Subcutaneous adipose tissue (tissue), 4 donors: Measurements from ENCODE around the gene HK1. TPM values are rescaled to one million over a fixed set of nuclear protein-coding genes. Genes with fewer than 3 reads are reported as not detected.

Source experiments
- total RNA-seq, 4 donors: library from RNA; depleted of rRNA; stranded (reverse); fragments of >200 nt; gene quantifications; one replicate each; pipeline ENCODE4 v1.1.0, GENCODE V29; 2016
- TF ChIP-seq, protein P1 (sequence below): fragments of 450-650 bp; IDR thresholded peaks from one replicate; pipeline ENCODE4 v1.5.1; 2016; ENCODE audit warnings: low read depth, mild to moderate bottlenecking, control low read depth, antibody characterized with exemption, moderate library complexity

HK1 gene
- total RNA-seq, 4 donors from 2014 or later = 54.4 to 72.2 (median 57.8) TPM

DNA sequence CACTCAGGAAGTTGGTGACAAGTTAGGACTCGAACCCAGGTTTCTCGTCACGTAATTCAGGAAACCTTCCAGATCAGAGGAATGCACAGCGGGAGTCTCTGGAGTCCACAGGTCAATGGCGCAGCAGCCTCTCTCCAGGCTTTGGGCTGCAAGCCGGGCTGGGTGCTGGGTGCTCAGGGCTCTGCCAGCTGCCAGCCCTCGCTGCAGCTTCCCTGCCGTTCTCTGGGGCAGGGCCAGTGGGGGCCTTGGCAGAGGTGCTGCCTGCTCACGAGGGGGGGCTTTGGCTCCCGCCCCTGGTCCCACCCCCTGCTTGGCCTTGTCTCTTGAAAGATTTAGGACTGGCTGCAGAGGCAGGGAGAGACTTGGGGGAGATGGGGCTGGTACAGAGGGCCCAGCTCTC is 138.4 kb downstream of the HK1 start, which contains the start of gene TACR2:
Gene TACR2, minus strand, starts transcription at position 224 of the 400 bp plus-strand sequence. CDS start 595 bp downstream, outside the sequence.
- TF ChIP-seq, protein P1, sequence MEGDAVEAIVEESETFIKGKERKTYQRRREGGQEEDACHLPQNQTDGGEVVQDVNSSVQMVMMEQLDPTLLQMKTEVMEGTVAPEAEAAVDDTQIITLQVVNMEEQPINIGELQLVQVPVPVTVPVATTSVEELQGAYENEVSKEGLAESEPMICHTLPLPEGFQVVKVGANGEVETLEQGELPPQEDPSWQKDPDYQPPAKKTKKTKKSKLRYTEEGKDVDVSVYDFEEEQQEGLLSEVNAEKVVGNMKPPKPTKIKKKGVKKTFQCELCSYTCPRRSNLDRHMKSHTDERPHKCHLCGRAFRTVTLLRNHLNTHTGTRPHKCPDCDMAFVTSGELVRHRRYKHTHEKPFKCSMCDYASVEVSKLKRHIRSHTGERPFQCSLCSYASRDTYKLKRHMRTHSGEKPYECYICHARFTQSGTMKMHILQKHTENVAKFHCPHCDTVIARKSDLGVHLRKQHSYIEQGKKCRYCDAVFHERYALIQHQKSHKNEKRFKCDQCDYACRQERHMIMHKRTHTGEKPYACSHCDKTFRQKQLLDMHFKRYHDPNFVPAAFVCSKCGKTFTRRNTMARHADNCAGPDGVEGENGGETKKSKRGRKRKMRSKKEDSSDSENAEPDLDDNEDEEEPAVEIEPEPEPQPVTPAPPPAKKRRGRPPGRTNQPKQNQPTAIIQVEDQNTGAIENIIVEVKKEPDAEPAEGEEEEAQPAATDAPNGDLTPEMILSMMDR = no peak

DNA sequence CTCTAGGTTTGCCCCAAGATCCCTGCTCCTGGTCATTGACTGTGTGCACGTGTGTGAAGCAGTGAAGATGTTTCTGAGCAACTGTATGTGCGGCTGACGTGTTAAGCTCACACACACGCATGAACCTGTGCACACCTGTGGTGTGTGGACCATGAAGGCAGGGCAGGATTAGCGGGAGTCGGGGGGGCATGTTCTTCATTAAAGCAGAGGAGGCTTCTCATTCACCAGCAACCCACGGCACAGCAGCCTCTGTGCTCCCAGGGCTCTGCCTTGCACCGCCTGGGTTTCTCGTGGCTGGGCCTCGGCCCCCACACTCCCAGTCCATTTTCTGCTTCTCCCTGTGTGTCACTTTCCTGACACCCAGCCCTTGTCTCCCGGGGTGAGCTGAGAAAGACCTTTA is 139.2 kb downstream of the HK1 start:
- TF ChIP-seq, protein P1 = no peak

DNA sequence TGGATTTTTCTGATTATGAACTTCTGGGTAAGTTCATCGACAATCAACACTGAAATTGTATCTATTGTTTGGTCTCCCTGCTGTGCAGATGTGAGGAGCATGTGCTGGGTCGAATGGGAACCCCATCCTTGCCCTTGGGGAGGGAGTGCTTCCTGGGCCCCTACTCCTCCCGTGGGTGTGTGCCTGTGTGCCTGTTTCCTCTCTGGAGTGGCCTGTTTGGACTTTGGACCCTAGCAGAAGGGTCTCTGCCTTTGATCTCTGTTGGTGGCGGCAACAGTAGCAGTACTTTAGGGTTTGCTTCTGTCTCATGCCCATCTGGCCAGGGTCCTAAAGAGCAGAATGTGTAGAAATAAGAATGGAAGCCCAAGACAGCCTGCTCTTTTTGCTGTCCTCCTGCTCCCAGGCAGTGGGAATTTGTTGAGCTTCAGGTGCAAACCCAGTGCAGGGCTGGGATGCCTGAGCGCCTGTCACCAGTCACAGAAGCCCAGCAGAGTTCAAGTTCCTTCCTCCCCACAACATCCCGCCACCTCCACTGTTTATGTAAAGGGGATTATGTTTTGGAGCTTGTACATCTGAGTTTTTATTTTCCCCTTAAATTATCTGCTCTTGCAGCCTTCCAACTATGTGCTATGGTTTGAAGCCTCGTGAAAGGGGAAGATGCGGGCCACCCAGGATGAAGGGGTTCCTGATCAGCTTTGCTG is 139.9 kb downstream of the HK1 start:
- TF ChIP-seq, protein P1 = no peak

DNA sequence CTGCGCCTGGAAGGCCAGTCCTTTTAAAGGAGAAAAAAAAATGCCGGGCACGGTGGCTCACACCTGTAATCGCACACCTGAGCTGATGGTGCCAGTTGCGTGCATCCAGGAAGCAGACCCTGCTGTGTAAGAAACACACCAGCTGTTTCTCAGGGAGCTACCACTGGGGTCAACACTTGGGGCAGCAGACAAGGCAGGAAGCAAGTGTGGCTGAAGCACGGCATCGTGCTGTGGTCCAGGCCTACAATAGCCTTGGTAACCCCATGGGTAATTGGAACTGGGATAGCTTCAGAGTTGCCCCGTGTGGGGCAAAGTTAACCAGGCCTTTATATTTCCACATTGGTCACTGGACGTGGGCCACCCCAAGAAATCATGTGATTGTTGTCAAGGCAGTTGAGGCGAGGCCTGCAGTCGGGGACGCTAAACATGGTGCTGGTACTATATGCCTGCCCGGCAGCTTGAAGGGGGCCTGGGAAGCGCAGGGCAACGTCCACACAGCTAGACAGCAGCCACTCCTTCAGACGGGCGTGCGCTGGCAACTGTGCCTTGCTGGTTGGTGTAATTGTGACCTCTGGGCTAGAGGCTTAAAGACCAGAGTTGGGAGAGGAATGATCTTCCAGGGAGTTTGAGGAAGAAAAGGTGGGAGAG is 140.9 kb downstream of the HK1 start:
- TF ChIP-seq, protein P1 = no peak

DNA sequence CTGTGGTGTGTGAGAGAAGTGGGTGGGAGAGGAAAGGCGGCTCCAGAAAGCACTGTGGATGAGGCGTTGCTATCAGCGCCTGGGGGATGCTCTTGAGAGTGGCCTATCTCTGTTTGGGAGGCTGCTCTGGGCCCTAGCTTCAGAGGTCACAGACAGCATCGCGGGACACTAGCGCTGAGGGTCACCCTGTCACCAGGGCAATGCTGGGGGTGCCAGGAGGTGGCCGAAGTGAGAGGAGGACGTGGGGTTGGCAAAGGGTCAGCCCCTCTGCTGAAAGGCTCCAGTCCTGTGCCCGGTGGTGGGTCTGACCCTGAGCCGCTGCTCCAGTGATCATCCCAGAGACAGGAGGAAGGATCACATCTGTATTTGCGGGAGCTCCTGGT is 141.4 kb downstream of the HK1 start:
- TF ChIP-seq, protein P1 = no peak

DNA sequence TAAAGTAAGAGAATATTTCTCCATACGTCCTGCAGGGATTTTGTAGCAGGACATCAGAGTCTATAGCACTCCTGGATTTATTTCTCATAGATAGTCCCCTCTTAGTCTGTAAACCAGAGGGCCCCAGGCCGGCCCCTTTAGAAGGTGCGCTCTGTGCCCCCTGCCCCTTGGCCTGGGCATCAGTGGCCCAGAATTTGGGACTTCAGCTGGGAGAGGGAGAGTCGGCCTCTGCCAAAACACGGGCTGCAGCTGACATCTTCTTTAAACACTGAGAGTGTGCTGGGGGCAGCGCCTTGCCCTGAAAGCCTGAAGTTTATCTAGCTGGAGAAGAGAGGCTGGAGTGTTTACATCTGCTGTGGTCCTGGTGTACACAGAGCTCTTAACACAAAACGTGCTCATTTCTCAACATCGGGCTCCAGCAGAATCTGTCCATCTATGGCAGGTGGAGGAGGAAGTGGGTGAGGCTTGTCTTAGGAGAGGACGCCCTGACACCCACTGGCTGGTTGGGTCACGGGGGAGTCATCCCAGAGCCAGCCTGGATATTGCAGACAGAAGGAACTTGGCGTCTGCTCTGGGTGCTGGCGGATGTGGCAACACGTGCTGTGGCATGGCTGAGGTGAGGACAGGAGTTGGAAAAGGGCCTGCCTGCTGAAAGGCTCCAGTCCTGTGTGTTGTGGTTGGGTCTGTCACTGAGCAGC is 143.5 kb downstream of the HK1 start:
- TF ChIP-seq, protein P1 = no peak

DNA sequence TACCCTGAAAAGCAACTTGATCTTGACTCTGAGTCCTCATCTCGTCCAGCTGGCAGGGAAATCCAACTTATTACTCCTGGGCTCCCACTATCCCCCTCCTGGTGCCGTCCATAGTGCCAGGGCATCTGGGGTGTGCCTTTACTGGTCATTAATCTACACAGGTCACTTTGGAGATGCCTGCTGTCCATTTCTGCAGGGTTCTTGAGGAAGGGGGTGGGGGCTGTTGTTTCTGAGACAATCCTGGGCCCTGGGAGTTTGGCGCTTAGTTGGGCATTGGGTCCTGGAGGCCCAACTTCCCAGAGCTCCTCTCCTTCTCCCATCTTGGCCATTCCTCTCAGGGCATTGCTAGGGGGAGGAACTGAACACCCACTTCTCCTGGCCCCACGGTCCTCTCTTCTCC is 144.4 kb downstream of the HK1 start:
- TF ChIP-seq, protein P1 = no peak
